Skeletal muscle cell (primary cell): ENCODE measurements around the gene PSMB11.
A peak's percentile ranks its signal among the peaks of the same experiment; 100 is the strongest.
"Not testable (repeated sequence)": the region's sequence is repeated elsewhere in the genome, so short reads cannot be mapped to it uniquely, and the experiment has no call there.

Experiments
- DNase-seq: peaks from one replicate; pipeline ENCODE4 v3.0.0-alpha.2; 2010; ENCODE audit warnings: low read depth
- H3K4me3 ChIP-seq: 2 replicates; pipeline ENCODE4 v1.5.1; 2011; ENCODE audit warnings: low read depth, mild to moderate bottlenecking, control low read depth, low read length, moderate library complexity

The PSMB11 gene

DNA sequence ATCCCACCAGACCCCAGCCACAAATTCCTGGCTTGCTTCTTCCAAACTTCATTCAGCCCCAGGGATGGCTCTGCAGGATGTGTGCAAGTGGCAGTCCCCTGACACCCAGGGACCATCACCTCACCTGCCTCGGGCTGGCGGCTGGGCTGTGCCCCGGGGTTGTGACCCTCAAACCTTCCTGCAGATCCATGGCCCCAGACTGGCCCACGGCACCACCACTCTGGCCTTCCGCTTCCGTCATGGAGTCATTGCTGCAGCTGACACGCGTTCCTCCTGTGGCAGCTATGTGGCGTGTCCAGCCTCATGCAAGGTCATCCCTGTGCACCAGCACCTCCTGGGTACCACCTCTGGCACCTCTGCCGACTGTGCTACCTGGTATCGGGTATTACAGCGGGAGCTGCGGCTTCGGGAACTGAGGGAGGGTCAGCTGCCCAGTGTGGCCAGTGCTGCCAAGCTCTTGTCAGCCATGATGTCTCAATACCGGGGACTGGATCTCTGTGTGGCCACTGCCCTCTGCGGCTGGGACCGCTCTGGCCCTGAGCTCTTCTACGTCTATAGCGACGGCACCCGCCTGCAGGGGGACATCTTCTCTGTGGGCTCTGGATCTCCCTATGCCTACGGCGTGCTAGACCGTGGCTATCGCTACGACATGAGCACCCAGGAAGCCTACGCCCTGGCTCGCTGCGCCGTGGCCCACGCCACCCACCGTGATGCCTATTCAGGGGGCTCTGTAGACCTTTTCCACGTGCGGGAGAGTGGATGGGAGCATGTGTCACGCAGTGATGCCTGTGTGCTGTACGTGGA is at the start of gene PSMB11:
Gene PSMB11 (plus strand): TSS at position 51 of the 804 bp plus-strand sequence. CDS start 14 bp downstream, at position 65.
- no peak within 1 kb of the TSS for H3K4me3 ChIP-seq
- no peak for DNase-seq

GRCh38 chr14:22993517-22993916 is 48.5 kb upstream of the PSMB11 start:
- H3K4me3 ChIP-seq: no peak overlapping the region

DNA sequence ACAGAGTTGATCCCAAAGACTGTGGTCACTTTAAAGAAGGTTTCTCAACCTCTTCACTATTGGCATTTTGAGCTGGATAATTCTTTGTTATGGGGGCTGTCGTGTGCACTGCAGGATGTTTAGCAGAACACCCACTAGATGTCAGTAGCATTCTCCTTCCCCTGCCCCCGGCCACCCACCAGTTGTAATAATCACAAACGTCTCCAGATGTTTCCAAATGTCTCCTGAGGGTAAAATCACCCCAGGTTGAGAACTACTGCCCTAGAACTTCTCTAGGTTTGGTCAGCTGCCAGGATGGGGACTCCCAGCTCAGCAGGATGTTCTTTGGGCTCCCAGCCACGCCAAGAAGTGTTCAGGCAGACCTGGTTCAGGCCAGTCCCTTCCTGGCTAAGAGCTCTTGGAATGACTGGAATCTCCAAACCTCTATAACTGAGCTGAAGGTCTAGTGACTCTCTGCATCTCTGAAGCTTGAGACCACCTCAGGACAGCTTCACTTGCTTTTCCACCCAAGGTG is 47.2 kb upstream of the PSMB11 start:
- no peak overlapping the region for H3K4me3 ChIP-seq
- DNase-seq: no peak

More at GRCh38 chr14:22993517-22993916, 48.5 kb upstream of the PSMB11 start:
- DNase-seq: no peak

DNA sequence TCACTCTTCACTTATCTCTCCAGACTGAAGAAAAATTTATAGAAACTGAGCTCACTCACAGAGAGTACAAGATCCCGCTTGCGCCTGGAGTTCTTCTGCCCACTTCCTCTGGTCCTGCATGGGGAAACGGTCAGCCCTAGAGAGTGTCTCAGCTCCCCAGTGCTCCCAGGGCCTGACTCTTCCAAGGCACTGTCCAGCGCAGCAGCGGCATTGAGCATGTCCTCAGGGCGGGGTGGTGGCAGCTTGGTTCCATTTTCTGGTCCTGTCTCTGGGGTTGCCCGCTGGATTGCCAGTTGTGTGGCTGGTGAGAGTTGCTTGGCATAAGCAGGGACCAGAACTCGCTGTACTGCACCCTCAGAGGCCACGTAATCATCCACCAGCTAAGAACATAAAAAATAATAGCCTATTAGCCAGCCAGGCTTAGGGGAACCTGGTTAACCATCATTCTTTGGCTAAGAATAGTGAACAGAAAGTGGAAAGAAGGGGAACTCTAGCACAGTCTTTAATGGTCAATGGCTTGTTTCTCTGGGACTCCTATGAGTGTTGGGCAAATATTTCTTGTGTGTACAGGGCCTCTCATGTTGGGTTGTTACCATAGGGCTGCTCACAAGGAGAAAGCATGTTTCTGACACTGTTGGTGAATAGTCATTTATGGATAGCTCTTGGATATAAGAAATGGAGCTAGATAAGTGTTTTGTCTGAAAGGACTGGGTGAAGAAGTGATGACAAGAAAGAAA is 46.0 kb upstream of the PSMB11 start:
- no peak for DNase-seq
- no peak overlapping the region for H3K4me3 ChIP-seq

DNA sequence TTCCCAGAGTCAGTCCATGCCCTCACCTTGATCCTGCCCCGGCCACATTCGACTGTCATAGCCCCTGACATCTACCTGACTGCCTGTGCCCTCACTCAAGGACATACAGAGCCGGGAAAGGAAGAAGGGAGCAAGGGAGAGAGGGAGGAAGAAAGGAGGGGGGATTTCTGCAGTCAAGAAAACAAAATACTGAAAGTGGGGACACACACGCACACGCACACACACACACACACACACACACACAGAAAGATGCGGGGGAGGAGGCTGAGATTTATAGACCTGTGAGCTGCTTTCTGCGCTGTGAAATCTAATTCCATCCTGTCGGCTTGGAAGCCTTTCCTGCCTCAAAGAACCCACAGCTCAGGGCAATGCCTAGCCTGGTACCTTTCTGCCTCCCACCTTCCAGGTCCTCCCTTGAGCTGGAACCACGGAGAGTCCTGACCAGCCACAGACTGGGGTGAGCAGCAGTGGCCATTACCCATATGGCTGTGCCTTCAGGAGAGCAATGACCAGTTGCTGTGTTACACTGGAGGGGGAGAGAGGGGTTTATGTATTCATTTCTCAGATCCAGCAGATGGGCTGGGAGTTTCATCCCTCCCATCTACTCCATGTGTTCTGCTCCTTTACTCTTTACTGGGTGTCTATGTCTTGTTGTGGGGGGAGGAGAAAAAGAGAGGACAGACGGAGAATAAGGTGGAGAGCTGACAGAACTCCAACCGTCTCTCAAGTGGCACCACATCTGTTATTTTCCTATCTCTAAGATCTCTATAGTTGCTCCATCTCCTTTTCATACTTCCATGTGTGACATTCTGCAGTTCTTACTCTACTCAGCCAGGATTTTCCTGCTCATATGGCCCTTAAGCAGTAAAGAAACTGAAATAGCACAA is 45.0 kb upstream of the PSMB11 start:
- H3K4me3 ChIP-seq: no peak overlapping the region
- no peak for DNase-seq

DNA sequence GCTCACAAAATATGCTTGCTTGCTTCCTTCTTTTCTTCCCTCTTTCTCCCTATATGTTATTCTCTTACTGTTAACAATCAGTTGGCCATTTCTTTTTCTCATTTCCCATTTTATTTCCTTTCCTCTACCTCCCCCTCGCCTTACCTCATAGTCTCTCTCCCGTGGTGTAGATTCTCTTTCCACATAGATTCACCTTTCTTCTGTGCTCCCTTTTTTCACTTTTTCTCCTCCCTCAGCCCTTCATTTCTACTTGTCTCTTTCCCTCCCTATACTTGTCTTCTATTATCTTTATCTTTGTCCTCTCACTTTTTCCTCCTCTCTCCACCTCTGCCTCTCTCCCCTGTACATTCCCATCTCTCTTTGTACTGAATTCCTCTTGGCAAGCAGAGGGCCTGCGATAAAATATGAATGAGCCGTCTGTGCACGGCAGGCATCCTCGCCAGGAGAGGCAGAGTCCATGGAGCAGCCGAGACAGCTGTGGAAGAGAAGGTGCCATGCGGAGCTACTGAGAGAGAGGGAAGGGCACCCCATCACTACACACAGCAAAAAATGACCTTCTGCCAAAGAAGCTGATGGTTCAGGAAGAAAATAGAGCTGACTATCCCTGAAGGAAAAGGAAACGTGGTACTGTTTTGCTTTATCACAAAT is 44.2 kb upstream of the PSMB11 start:
- H3K4me3 ChIP-seq: no peak overlapping the region
- no peak for DNase-seq

GRCh38 chr14:22998329-22999012 is 43.5 kb upstream of the PSMB11 start:
- DNase-seq: no peak
- no peak overlapping the region for H3K4me3 ChIP-seq

- DNase-seq: no peak
- H3K4me3 ChIP-seq: no peak overlapping the region
These were observed 41.2 kb upstream of the PSMB11 start for GRCh38 chr14:23000860-23001259.

- DNase-seq: no peak
- no peak overlapping the region for H3K4me3 ChIP-seq
These were observed 39.4 kb upstream of the PSMB11 start for GRCh38 chr14:23002592-23002991.

- not testable (repeated sequence) for H3K4me3 ChIP-seq, DNase-seq
These were observed 37.7 kb upstream of the PSMB11 start for GRCh38 chr14:23004274-23004673.

GRCh38 chr14:23005451-23006187 is 36.4 kb upstream of the PSMB11 start:
- no peak for DNase-seq
- H3K4me3 ChIP-seq: no peak overlapping the region

GRCh38 chr14:23006188-23006534 is 35.9 kb upstream of the PSMB11 start:
- peak overlapping the region; percentile 66 for H3K4me3 ChIP-seq
- DNase-seq: no peak

GRCh38 chr14:23006544-23007419 is 35.2 kb upstream of the PSMB11 start:
- H3K4me3 ChIP-seq: peak overlapping the region; percentile 66
- DNase-seq: peak; percentile 92

DNA sequence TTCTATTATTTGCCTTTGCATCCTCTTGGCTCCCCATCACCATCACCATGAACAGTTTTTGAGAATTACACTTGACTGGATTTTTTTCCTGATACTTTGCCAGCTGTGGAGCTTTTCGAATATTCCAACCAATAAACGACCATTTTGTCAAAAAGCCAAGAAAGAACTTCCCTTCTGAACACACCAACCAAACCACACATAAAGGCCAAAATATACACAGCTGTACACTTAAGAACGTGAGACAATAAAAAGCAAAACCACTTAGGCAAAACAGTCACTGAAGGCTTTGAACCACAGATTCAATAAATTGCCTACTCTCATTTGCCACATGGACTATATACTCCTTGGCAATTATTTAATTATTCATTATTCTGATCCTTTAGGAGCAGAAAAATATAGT is 33.2 kb upstream of the PSMB11 start:
- no peak for DNase-seq
- H3K4me3 ChIP-seq: no peak overlapping the region

DNA sequence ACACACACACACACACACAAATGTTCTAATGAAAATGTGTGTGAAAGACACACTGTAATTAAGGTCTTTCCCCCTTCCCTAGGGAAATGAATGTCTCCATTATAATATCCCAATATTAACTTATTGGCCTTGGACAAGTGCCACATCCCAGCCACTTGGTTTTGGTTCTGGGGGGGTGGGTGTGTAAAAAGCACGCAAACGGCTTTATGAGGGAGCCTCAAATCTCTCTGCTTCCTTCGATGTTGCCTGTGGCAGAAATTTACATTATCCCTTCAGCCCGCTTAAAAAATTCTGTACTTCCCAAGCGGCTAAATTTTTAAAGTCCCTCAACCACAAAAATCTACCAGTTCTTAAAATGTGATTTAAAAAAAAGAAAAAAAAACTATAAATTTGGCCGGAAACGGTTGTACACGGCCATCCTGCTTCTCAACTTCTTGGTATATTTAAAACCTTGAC is 32.5 kb upstream of the PSMB11 start:
- peak overlapping the region; percentile 46 for H3K4me3 ChIP-seq
- no peak for DNase-seq

DNA sequence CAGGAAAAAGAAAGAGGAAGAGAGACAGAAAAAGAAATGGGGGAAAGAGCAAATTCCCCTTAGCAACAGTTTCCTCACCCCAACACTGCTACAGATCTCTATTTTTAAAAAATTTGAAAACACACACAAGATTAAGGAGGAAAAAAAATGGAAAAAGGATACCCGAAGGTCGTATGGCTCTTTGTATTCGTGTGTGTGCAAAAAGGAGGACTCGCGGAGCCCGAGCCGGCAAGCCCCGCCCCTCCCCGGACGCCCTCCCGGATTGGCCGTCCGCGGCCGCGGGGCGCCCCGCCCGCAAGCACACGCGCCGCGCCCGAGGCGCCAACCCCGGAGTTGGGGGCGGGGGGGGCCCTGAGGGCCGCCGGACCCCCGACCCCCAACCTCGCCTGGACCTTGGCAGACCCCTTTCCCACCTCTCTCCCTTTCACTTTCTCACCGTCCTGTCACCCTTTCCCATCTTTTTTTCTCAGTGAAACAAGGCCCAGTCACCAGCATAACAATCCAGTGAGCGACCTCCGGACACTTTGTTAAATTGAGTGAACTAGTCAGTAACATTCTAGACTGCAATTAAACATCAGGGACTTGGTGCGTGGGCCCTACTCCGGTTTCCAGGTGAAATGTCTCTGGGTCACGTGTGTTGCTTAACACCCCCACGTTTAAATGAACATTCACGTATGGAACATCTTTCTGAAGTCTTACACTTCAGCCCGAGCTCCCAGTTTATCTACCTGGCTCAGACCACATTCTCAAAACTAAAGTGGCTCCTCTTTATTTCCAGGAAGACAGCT is 31.9 kb upstream of the PSMB11 start, which contains the start of gene C14orf93:
Gene C14orf93 (minus strand): TSS at position 205 of the 788 bp plus-strand sequence. CDS start 11,120 bp downstream, outside the sequence.
- H3K4me3 ChIP-seq: peak within 1 kb of the TSS; percentile 46
- no peak for DNase-seq
